Measurements from ENCODE around the gene KIR3DL3. TPM values are rescaled to one million over a fixed set of nuclear protein-coding genes. Genes with fewer than 3 reads are reported as not detected.
"Not testable (repeated sequence)": the region's sequence is repeated elsewhere in the genome, so short reads cannot be mapped to it uniquely, and the experiment has no call there.

Gene KIR3DL3
- total RNA-seq, 4 donors from 2014 or later: not detected

DNA sequence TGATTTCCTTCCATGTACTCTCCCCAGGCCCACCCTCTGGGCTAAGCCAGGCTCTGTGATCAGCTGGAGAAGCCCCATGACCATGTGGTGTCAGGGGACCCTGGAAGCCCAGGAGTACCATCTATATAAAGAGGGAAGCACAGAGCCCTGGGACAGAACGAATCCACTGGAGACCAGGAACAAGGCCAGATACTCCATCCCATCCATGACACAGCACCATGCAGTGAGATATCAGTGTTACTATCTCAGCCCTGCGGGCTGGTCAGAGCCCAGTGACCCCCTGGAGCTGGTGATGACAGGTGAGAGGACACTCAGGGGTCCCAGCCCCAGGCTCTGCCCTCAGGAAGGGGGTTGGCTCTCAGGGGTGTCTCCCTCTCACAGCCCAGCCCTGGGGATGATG, 27.5 kb upstream of the KIR3DL3 start:
- H3K4me3 ChIP-seq: no peak overlapping the region
- intact Hi-C loops (cut with DNase I; ENCODE audit: low total_unique reads): no loop called here
- H3K27ac ChIP-seq: no peak overlapping the region
- no peaks in the 10 kb centered on the region for H3K4me1 ChIP-seq
- no peaks in the 10 kb centered on the region for H3K9me3 ChIP-seq
- H3K36me3 ChIP-seq: no peaks in the 10 kb centered on the region
- H3K27me3 ChIP-seq: no peaks in the 10 kb centered on the region
- DNase-seq: no peak
- TF ChIP-seq, protein P1, sequence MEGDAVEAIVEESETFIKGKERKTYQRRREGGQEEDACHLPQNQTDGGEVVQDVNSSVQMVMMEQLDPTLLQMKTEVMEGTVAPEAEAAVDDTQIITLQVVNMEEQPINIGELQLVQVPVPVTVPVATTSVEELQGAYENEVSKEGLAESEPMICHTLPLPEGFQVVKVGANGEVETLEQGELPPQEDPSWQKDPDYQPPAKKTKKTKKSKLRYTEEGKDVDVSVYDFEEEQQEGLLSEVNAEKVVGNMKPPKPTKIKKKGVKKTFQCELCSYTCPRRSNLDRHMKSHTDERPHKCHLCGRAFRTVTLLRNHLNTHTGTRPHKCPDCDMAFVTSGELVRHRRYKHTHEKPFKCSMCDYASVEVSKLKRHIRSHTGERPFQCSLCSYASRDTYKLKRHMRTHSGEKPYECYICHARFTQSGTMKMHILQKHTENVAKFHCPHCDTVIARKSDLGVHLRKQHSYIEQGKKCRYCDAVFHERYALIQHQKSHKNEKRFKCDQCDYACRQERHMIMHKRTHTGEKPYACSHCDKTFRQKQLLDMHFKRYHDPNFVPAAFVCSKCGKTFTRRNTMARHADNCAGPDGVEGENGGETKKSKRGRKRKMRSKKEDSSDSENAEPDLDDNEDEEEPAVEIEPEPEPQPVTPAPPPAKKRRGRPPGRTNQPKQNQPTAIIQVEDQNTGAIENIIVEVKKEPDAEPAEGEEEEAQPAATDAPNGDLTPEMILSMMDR (IDR thresholded peaks at IDR 0.05): no peak
- no peak for TF ChIP-seq POLR2A (IDR thresholded peaks at IDR 0.05)

DNA sequence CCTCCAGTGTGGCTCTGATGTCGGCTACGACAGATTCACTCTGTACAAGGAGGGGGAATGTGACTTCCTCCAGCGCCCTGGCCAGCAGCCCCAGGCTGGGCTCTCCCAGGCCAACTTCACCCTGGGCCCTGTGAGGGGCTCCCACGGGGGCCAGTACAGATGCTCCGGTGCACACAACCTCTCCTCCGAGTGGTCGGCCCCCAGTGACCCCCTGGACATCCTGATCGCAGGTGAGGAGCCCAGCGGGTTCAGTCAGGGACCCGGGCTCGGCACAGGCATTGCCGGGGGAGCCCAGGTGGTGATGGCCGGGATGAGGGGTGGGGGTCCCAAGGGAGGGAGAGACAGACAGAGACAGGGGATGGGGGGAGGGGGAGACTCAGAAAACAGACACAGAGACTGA, 26.5 kb upstream of the KIR3DL3 start:
- H3K27me3 ChIP-seq; H3K9me3 ChIP-seq; H3K4me1 ChIP-seq; DNase-seq; H3K4me3 ChIP-seq; H3K27ac ChIP-seq; intact Hi-C loops (cut with DNase I; ENCODE audit: low total_unique reads); H3K36me3 ChIP-seq: not testable (repeated sequence)

DNA sequence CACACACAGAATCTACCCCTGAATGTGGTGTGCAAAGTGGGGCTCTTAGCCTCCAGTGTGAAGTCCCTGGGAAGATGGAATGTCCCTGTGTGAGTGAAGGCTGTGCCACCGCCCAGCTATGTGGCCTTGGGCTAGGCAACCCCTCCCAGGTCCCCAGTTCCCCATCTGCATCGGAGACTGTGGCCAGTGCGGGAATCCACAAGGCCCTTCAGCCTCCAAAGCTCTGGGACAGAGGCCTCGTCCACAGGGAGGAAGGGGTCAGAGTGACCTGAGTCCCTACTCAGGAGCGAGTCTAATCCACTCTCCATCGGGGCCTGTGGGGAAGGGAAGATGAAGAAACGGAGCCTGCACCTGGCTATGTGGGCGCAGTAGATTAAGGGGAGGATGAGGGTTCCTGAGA, 19.3 kb upstream of the KIR3DL3 start:
- no peaks in the 10 kb centered on the region for H3K4me1 ChIP-seq
- intact Hi-C loops (cut with DNase I; ENCODE audit: low total_unique reads): no loop called here
- H3K4me3 ChIP-seq: no peak overlapping the region
- TF ChIP-seq, protein P1 (IDR thresholded peaks at IDR 0.05): no peak
- TF ChIP-seq POLR2A (IDR thresholded peaks at IDR 0.05): no peak
- no peak overlapping the region for H3K27ac ChIP-seq
- H3K9me3 ChIP-seq: no peaks in the 10 kb centered on the region
- no peaks in the 10 kb centered on the region for H3K27me3 ChIP-seq
- H3K36me3 ChIP-seq: no peaks in the 10 kb centered on the region
- no peak for DNase-seq

DNA sequence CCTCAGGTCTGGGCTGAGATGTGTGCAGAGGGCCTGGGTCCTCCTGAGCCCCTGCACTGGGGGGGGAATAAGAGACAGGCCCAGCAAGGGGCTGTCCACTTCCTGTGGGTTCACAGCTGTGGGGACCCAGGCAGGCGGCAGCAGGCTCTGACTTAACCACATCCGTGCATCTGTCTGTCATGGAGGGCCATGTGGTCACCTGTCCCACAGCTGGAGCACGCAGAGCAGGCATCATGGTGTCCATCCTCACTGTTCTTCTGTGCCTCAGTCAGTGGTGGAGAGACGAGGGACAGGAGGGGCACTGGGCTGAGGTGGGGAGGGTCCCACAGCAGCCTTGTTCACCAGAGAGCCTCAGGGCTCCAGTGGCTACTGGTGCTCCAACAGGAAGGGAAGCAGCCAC, 16.3 kb upstream of the KIR3DL3 start:
- Histone ChIP-seq H3K27me3 (no peaks in the 10 kb centered on the region), H3K4me3 (no peak overlapping the region), H3K27ac (no peak overlapping the region), H3K9me3 (no peaks in the 10 kb centered on the region), H3K4me1 (no peaks in the 10 kb centered on the region), H3K36me3 (no peaks in the 10 kb centered on the region)
- TF ChIP-seq POLR2A (IDR thresholded peaks at IDR 0.05): no peak
- TF ChIP-seq, protein P1 (IDR thresholded peaks at IDR 0.05): no peak
- intact Hi-C loops (cut with DNase I; ENCODE audit: low total_unique reads): no loop called here
- no peak for DNase-seq

DNA sequence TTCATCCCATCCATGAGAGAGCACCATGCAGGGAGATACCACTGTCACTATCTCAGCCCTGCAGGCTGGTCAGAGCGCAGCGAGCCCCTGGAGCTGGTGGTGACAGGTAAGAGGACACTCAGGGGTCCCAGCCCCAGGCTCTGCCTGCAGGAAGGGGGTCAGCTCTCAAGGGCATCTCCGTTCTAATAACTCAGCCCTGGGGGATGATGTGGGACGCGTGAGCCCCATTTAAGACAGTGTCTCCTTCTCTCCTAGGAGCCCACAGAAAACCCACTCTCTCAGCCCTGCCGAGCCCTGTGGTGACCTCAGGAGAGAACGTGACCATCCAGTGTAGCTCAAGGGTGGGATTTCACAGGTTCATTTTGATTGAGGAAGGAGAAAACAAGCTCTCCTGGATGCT, 15.5 kb upstream of the KIR3DL3 start:
- no peak overlapping the region for H3K4me3 ChIP-seq
- H3K4me1 ChIP-seq: no peaks in the 10 kb centered on the region
- no peaks in the 10 kb centered on the region for H3K9me3 ChIP-seq
- intact Hi-C loops (cut with DNase I; ENCODE audit: low total_unique reads): no loop called here
- no peak overlapping the region for H3K27ac ChIP-seq
- no peak for TF ChIP-seq POLR2A (IDR thresholded peaks at IDR 0.05)
- TF ChIP-seq, protein P1 (IDR thresholded peaks at IDR 0.05): no peak
- no peak for DNase-seq
- no peaks in the 10 kb centered on the region for H3K36me3 ChIP-seq
- H3K27me3 ChIP-seq: no peaks in the 10 kb centered on the region

DNA sequence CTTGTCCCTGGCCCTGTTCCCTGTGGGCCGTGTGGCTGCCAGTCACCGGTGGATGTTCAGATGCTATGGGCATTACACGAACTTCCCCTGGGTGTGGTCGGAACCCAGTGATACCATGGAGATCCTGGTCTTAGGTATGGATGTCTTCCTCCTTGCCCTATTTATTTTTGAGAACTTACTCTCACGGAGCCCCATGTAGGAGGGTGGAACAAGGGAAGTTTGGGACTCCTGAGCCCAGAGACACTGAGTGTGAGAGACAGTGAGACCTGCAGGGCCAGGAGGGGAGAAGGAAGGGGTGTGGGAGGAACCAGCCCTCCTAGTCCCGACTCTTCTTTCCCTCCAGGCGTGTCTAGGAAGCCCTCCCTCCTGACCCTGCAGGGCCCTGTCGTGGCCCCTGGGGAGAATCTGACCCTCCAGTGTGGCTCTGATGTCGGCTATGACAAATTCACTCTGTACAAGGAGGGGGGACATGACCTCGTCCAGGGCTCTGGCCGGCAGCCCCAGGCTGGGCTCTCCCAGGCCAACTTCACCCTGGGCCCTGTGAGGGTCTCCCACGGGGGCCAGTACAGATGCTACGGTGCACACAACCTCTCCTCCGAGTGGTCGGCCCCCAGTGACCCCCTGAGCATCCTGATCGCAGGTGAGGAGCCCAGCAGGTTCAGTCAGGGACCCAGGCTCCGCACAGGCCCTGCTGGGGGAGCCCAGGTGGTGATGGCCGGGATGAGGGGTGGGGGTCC, 14.9 kb upstream of the KIR3DL3 start:
- no peaks in the 10 kb centered on the region for H3K9me3 ChIP-seq
- no peak for DNase-seq
- H3K27ac ChIP-seq: no peak overlapping the region
- TF ChIP-seq POLR2A (IDR thresholded peaks at IDR 0.05): no peak
- TF ChIP-seq, protein P1 (IDR thresholded peaks at IDR 0.05): no peak
- intact Hi-C loops (cut with DNase I; ENCODE audit: low total_unique reads): no loop called here
- H3K4me3 ChIP-seq: no peak overlapping the region
- no peaks in the 10 kb centered on the region for H3K4me1 ChIP-seq
- H3K36me3 ChIP-seq: no peaks in the 10 kb centered on the region
- H3K27me3 ChIP-seq: no peaks in the 10 kb centered on the region

DNA sequence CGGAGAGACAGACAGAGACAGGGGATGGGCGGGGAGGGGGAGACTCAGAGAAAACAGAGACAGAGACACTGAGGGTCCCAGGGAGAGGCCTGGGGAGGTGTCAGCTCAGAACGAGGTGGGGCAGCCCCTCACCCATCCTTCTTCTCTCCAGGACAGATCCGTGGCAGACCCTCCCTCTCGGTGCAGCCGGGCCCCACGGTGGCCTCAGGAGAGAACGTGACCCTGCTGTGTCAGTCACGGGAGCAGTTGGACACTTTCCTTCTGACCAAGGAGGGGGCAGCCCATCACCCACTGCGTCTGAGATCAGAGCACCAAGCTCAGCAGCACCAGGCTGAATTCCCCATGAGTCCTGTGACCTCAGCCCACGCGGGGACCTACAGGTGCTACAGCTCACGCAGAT, 14.3 kb upstream of the KIR3DL3 start:
- H3K27me3 ChIP-seq; H3K4me3 ChIP-seq; H3K9me3 ChIP-seq; H3K36me3 ChIP-seq; intact Hi-C loops (cut with DNase I; ENCODE audit: low total_unique reads); H3K27ac ChIP-seq; DNase-seq; H3K4me1 ChIP-seq: not testable (repeated sequence)
